C4-2B (cell line): ENCODE results near the gene DNAJC30.
A peak's percentile ranks its signal among the peaks of the same experiment; 100 is the strongest.

Experiments used
- H3K27ac ChIP-seq: fragments of 450-650 bp; 2 replicates; pipeline ENCODE4 v1.5.1; 2017
- CTCF ChIP-seq: fragments of 450-650 bp; conservative IDR thresholded peaks from 2 replicates; pipeline ENCODE4 v1.5.1; 2017; ENCODE audit warnings: mild to moderate bottlenecking
- ZFX ChIP-seq: fragments of 450-650 bp; IDR thresholded peaks from 2 replicates; pipeline ENCODE4 v1.6.1; 2017

DNAJC30 gene

GRCh38 chr7:73688288-73688687, 5.0 kb upstream of the DNAJC30 start:
- no peak overlapping the region for H3K27ac ChIP-seq
- TF ChIP-seq CTCF = no peak
- no peak for TF ChIP-seq ZFX

GRCh38 chr7:73685311-73685710, 2.1 kb upstream of the DNAJC30 start:
- no peak for TF ChIP-seq CTCF
- TF ChIP-seq ZFX = no peak
- H3K27ac ChIP-seq = no peak overlapping the region

- H3K27ac ChIP-seq = peak overlapping the region; percentile 86
- TF ChIP-seq CTCF (no peak), ZFX (no peak)
Observed at GRCh38 chr7:73683788-73684693, 788 bp upstream of the DNAJC30 start.

- H3K27ac ChIP-seq = peak overlapping the region; percentile 86
- TF ChIP-seq ZFX (no peak), CTCF (no peak)
Observed at GRCh38 chr7:73682745-73683055, 553 bp downstream of the DNAJC30 start.

GRCh38 chr7:73681031-73681430, 2.2 kb downstream of the DNAJC30 start:
- H3K27ac ChIP-seq = no peak overlapping the region
- no peak for TF ChIP-seq ZFX
- no peak for TF ChIP-seq CTCF

GRCh38 chr7:73680501-73680900, 2.8 kb downstream of the DNAJC30 start:
- H3K27ac ChIP-seq = no peak overlapping the region
- no peak for TF ChIP-seq ZFX
- TF ChIP-seq CTCF = no peak

GRCh38 chr7:73679709-73680108, 3.5 kb downstream of the DNAJC30 start:
- no peak for TF ChIP-seq CTCF
- TF ChIP-seq ZFX = no peak
- H3K27ac ChIP-seq = no peak overlapping the region
